Right lobe of liver (tissue), 6 donors: Measurements from ENCODE around the gene VILL. TPM values are rescaled to one million over a fixed set of nuclear protein-coding genes. Genes with fewer than 3 reads are reported as not detected.
A peak's percentile ranks its signal among the peaks of the same experiment; 100 is the strongest.

Experiments
- ATAC-seq, 4 donors: fragments of 200-7000 bp; cut with Tn5 transposase; one replicate each; pipeline ENCODE4 v1.9.1; 2020; ENCODE audit warnings: mild to moderate bottlenecking in 4 of 4, moderate library complexity in 4 of 4
- DNase-seq, 3 donors: peaks; one replicate each; pipeline ENCODE4 v3.0.0-alpha.2; 2020
- H3K27ac ChIP-seq, 3 donors: fragments of 200-600 bp; one replicate each; pipeline ENCODE4 v1.8.0; 2022
- H3K27me3 ChIP-seq, 2 donors: fragments of 200-600 bp; one replicate each; pipeline ENCODE4 v1.8.0; 2022
- H3K36me3 ChIP-seq, 4 donors: fragments of 200-600 bp; sonication (generic) in 1 of 4; one replicate each; pipeline versions ENCODE4 v1.5.1 to v1.8.0; 2017 to 2022; ENCODE audit warnings: control low read depth in 1 of 4
- H3K4me1 ChIP-seq, 4 donors: fragments of 200-600 bp; sonication (generic) in 1 of 4; one replicate each; pipeline versions ENCODE4 v1.5.1 to v1.8.0; 2017 to 2022; ENCODE audit warnings: control low read depth in 1 of 4
- H3K4me3 ChIP-seq, 3 donors: fragments of 200-600 bp; one replicate each; pipeline ENCODE4 v1.8.0; 2022
- H3K9me3 ChIP-seq, 4 donors: fragments of 200-600 bp; sonication (generic) in 1 of 4; one replicate each; pipeline versions ENCODE4 v1.5.1 to v1.8.0; 2017 to 2022; ENCODE audit warnings: control low read depth in 1 of 4
- CTCF ChIP-seq, 4 donors: fragments of 200-600 bp in 3 of 4; fragments of 450-650 bp in 1 of 4; IDR thresholded peaks; one replicate each; pipeline versions ENCODE4 v1.5.1 to v1.8.0; 2016 to 2022; ENCODE audit warnings: antibody characterized with exemption in 4 of 4, mild to moderate bottlenecking in 2 of 4
- POLR2A ChIP-seq: fragments of 450-650 bp; IDR thresholded peaks from one replicate; pipeline ENCODE4 v1.6.1; 2017; ENCODE audit warnings: antibody characterized with exemption, mild to moderate bottlenecking
- WGBS: methylation state at CpG from one replicate; pipeline ENCODE4 v1.1.6; 2018; ENCODE audit warnings: low coverage, low lambda C conversion rate; ENCODE audit not compliant: insufficient coverage; ENCODE audit errors: missing lambda C conversion rate; 5-methylcytosine and 5-hydroxymethylcytosine counted together
- intact Hi-C, 2 donors: fragments of 100-400 bp; cut with DNase I; formaldehyde crosslinking; loops; one replicate each; pipeline versions ENCODE4 v1.11.2 to v1.14.1; 2022
- long read RNA-seq: library from polyadenylated mRNA; unstranded; transcript quantifications from one replicate; pipeline ENCODE4 v2.0.0, GENCODE V29; 2019
- total RNA-seq, 6 experiments: library from RNA; depleted of rRNA in 2 of 6; stranded (reverse); fragments of >200 nt in 2 of 6; fragmentation: NEBNext Ultra II Directional in 3 of 6; extraction: Animal tissue kit (Norgen Biotek cat#: 25700) in 3 of 6; gene quantifications; one replicate each; pipeline versions ENCODE4 v1.1.0 to v1.2.4, GENCODE V29; 2016 to 2023
- donor health status: DM: no; HTN: yes; CAD: no.
- donor health status: DM: no; HTN: no; CAD: no.
- donor health status: DM: no; HTN: no; CAD: no.
- donor health status: DM: no; HTN: yes; CAD: no.
- donor health status: DM: no; HTN: yes; CAD: no.

VILL gene
- total RNA-seq, result 1 to 10 TPM in 3 of 6 experiments, under 1 TPM in 3; 0.25 to 1.5 (median 0.97) TPM
- long read RNA-seq, partial matches to known transcripts, result 0 of 1 reads
- long read RNA-seq, other reads (novel, unspliced or antisense), result 1 of 1 reads

DNA sequence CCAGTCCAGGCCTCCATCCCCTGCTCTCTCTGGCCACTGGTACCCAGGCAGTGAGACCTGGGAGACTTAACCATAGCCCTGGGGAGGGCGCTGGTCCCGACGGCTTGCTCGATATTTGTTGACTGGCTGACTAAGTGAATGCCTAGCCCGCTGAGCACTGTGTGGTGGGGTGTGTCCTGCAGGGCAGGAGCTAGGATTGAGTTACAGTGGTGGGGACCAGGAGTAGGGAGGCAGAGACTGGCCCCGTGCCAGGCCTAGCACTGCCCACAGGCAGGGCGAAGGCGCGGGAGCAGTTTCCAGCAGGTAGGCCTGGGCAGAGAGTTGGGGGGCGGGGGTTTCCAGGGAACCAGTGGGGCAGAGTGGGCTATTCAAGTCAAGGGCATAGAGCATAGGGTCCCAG, at the start of gene VILL:
TSS of gene VILL (plus strand) at position 260 of the 400 bp plus-strand sequence. CDS start 2,887 bp downstream, outside the sequence.
- ATAC-seq (no peak), DNase-seq (peak in 2 of 3 donors; percentile 46 to 56)
- Histone ChIP-seq H3K27me3 (no peaks in the 10 kb centered on the region), H3K36me3 (no peaks in the 10 kb centered on the region), H3K4me1 (peaks cover 0 to 8% (median 0%) of the 10 kb centered on the region in 4 donors), H3K9me3 (no peaks in the 10 kb centered on the region), H3K4me3 (no peak within 1 kb of the TSS), H3K27ac (no peak within 1 kb of the TSS)
- intact Hi-C loops, result no loop called here
- TF ChIP-seq CTCF (IDR thresholded peaks at IDR 0.05) (no peak), POLR2A (no peak)
- 97% methylated on average over 8 of the region's 10 CpGs for WGBS

DNA sequence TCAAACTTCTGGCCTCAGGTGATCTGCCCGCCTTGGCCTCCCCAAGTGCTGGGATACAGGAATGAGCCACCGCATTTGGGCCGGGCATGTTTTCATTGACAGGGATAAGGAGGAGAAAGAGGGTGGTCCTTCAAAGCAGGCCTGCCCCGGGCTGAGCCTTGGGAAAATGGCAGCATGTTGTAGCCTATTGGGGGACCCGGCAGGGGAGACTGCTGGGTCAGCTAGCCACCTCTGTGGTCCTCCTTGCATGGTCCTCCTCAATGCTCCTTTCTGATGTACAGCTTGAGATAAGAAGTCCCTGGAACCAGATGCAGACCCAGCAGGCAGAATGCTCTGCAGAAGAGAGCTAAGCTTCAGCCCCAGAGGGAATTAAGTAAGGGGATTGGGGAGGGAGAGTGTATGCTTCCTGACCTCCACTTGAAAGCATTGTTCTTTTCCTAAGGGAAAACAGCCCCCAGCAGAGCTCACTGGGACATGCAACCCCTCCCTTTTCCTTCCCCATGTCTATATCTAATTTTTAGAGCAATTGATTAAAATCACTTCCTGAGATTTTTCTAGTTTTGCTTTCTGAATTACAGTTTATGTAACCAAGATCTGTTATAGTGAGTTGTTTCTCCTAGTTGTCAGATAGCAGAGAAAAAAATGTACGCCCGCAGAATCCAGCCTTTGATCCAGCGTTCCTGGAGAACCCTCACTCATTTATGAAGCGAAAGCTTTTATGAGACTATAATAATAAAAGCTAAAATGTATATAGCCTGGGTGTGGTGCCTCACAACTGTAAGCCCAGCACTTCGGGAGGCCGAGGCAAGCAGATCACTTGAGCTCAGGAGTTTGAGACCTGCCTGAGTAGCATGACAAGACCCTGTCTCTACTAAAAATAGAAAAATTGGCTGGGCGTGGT, 48.7 kb upstream of the VILL start:
- H3K4me1 ChIP-seq, result peaks cover 0 to 25% (median 5%) of the 10 kb centered on the region in 4 donors
- DNase-seq (no peak), ATAC-seq (peak in 2 of 4 donors; percentile 3 to 8)
- TF ChIP-seq CTCF (IDR thresholded peaks at IDR 0.05), result no peak
- no peak for TF ChIP-seq POLR2A
- WGBS, result 62% methylated on average over 9 of the region's 12 CpGs
- no peaks in the 10 kb centered on the region for H3K36me3 ChIP-seq
- H3K27ac ChIP-seq, result peak overlapping the region in 1 of 3 donors; percentile 10
- H3K27me3 ChIP-seq, result no peaks in the 10 kb centered on the region
- no peak overlapping the region for H3K4me3 ChIP-seq
- intact Hi-C loops, result no loop called here
- no peaks in the 10 kb centered on the region for H3K9me3 ChIP-seq

GRCh38 chr3:37942646-37943045, 47.9 kb upstream of the VILL start:
- no peak for TF ChIP-seq CTCF (IDR thresholded peaks at IDR 0.05)
- TF ChIP-seq POLR2A, result no peak
- 61% methylated on average over 2 of the region's 2 CpGs for WGBS
- DNase-seq (no peak), ATAC-seq (no peak)
- Histone ChIP-seq H3K36me3 (no peaks in the 10 kb centered on the region), H3K9me3 (no peaks in the 10 kb centered on the region), H3K27ac (peak overlapping the region in 1 of 3 donors; percentile 20), H3K27me3 (no peaks in the 10 kb centered on the region), H3K4me1 (peaks cover 0 to 25% (median 5%) of the 10 kb centered on the region in 4 donors), H3K4me3 (no peak overlapping the region)
- intact Hi-C loops, result no loop called here

DNA sequence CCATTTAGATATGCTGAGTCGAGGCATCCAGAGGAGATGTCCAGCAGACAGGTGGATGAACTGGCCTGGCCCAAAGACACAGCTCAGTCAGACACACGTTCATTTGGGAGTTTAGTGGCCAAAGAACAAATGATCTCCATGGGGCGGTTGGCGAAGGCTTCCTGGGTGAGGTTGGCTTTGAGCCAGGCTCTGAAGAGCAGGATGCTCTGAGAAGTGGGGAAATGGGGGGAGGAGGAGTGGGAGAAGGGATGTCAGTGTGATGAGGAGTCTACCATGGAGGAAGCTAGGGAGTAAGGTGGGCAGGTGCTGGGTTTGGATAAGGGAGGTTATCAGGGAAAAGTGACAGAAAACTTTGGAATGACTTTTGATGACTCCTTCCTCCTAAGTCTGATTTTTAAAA, 47.5 kb upstream of the VILL start:
- Histone ChIP-seq H3K4me3 (no peak overlapping the region), H3K27ac (peak overlapping the region in 1 of 3 donors; percentile 20), H3K4me1 (peaks cover 0 to 25% (median 5%) of the 10 kb centered on the region in 4 donors), H3K27me3 (no peaks in the 10 kb centered on the region), H3K9me3 (no peaks in the 10 kb centered on the region), H3K36me3 (no peaks in the 10 kb centered on the region)
- no peak for ATAC-seq
- intact Hi-C loops, result no loop called here
- 72% methylated on average over 4 of the region's 4 CpGs for WGBS
- DNase-seq, result no peak
- TF ChIP-seq POLR2A, result no peak
- no peak for TF ChIP-seq CTCF (IDR thresholded peaks at IDR 0.05)
